WTC11 (cell line): Measurements from ENCODE around the gene VEZF1. TPM values are rescaled to one million over a fixed set of nuclear protein-coding genes. Genes with fewer than 3 reads are reported as not detected.

Experiments
- ATAC-seq: fragments of 200-7000 bp; cut with Tn5 transposase; 2 replicates; pipeline ENCODE4 v1.10.0; 2021; ENCODE audit warnings: mild to moderate bottlenecking, moderate library complexity
- CTCF ChIA-PET: fragments of 300-600 bp; sonication (Branson Sonifier 250); formaldehyde crosslinking; loops from one replicate; lab custom pipeline; 2021; ENCODE audit warnings: antibody characterized with exemption; lab: Charles Lee
- POLR2A ChIA-PET: fragments of 350-600 bp; sonication (Branson Sonifier 250); formaldehyde crosslinking; loops from one replicate; lab custom pipeline; 2021; ENCODE audit warnings: antibody characterized with exemption; lab: Charles Lee
- DNase-seq: peaks from one replicate; pipeline ENCODE4 v3.0.0; 2021; ENCODE audit warnings: low spot score
- H3K27ac Mint-ChIP-seq: 2 replicates; pipeline ENCODE4 v1.8.0; 2021; ENCODE audit warnings: mixed read lengths
- H3K27me3 Mint-ChIP-seq: 2 replicates; pipeline ENCODE4 v1.8.0; 2021; ENCODE audit warnings: low read depth, mild to moderate bottlenecking, moderate library complexity, mixed read lengths
- H3K36me3 Mint-ChIP-seq: 2 replicates; pipeline ENCODE4 v1.8.0; 2021; ENCODE audit warnings: mixed read lengths
- H3K4me1 Mint-ChIP-seq: 2 replicates; pipeline ENCODE4 v1.8.0; 2022; ENCODE audit warnings: mixed read lengths
- H3K4me3 Mint-ChIP-seq: 2 replicates; pipeline ENCODE4 v1.8.0; 2021; ENCODE audit warnings: mild to moderate bottlenecking, moderate library complexity, mixed read lengths
- H3K9me3 Mint-ChIP-seq: 2 replicates; pipeline ENCODE4 v1.8.0; 2021; ENCODE audit warnings: mixed read lengths
- ATF3 ChIP-seq: sonication (generic); formaldehyde crosslinking; conservative IDR thresholded peaks from 2 replicates; pipeline ENCODE4 v1.8.1; 2022; ENCODE audit warnings: mild to moderate bottlenecking, missing genetic modification reagents
- ATF6 ChIP-seq: sonication (generic); formaldehyde crosslinking; IDR thresholded peaks from 2 replicates; pipeline ENCODE4 v1.8.1; 2023; ENCODE audit warnings: mild to moderate bottlenecking, missing genetic modification reagents
- CDX4 ChIP-seq: fragments of 250-450 bp; sonication (Bioruptor Pico); IDR thresholded peaks from 2 replicates; pipeline ENCODE4 v1.9.0; 2021; ENCODE audit warnings: moderate library complexity, mild to moderate bottlenecking, inconsistent platforms, borderline replicate concordance
- E2F5 ChIP-seq: sonication (generic); formaldehyde crosslinking; IDR thresholded peaks from 2 replicates; pipeline ENCODE4 v1.8.1; 2022; ENCODE audit warnings: mild to moderate bottlenecking, moderate library complexity, missing genetic modification reagents
- EMX1 ChIP-seq: fragments of 250-450 bp; sonication (Bioruptor Pico); IDR thresholded peaks from 2 replicates; pipeline ENCODE4 v1.8.0; 2021; ENCODE audit warnings: mild to moderate bottlenecking
- FOXP1 ChIP-seq: sonication (generic); formaldehyde crosslinking; IDR thresholded peaks from 2 replicates; pipeline ENCODE4 v1.8.0; 2022; ENCODE audit warnings: missing genetic modification reagents, mild to moderate bottlenecking, moderate library complexity, borderline replicate concordance
- GABPB1 ChIP-seq: sonication (generic); formaldehyde crosslinking; IDR thresholded peaks from 2 replicates; pipeline ENCODE4 v1.8.1; 2023; ENCODE audit warnings: mild to moderate bottlenecking, missing genetic modification reagents
- IRF1 ChIP-seq: sonication (generic); formaldehyde crosslinking; IDR thresholded peaks from 2 replicates; pipeline ENCODE4 v1.8.0; 2023; ENCODE audit warnings: missing genetic modification reagents
- MXD4 ChIP-seq: fragments of 250-450 bp; sonication (Bioruptor Pico); IDR thresholded peaks from 2 replicates; pipeline ENCODE4 v1.8.0; 2021; ENCODE audit warnings: mild to moderate bottlenecking, moderate library complexity, borderline replicate concordance
- NFATC4 ChIP-seq: fragments of 250-450 bp; sonication (Bioruptor Pico); IDR thresholded peaks from 2 replicates; pipeline ENCODE4 v1.9.0; 2021; ENCODE audit warnings: mild to moderate bottlenecking
- PRDM15 ChIP-seq: sonication (generic); formaldehyde crosslinking; IDR thresholded peaks from 2 replicates; pipeline ENCODE4 v1.8.0; 2022; ENCODE audit warnings: missing genetic modification reagents
- PRRX2 ChIP-seq: fragments of 250-450 bp; sonication (Bioruptor Pico); IDR thresholded peaks from 2 replicates; pipeline ENCODE4 v1.8.0; 2021; ENCODE audit warnings: mild to moderate bottlenecking
- RELA ChIP-seq: sonication (generic); formaldehyde crosslinking; IDR thresholded peaks from 2 replicates; pipeline ENCODE4 v1.8.1; 2022; ENCODE audit warnings: missing genetic modification reagents, mild to moderate bottlenecking, borderline replicate concordance
- ZBTB43 ChIP-seq: sonication (generic); formaldehyde crosslinking; IDR thresholded peaks from 2 replicates; pipeline ENCODE4 v1.8.1; 2023; ENCODE audit warnings: mild to moderate bottlenecking, missing genetic modification reagents
- ZNF121 ChIP-seq: sonication (generic); formaldehyde crosslinking; IDR thresholded peaks from 2 replicates; pipeline ENCODE4 v1.8.0; 2023; ENCODE audit warnings: missing genetic modification reagents
- ZNF138 ChIP-seq: sonication (generic); formaldehyde crosslinking; conservative IDR thresholded peaks from 2 replicates; pipeline ENCODE4 v1.8.1; 2022; ENCODE audit warnings: mild to moderate bottlenecking, moderate library complexity, missing genetic modification reagents
- ZNF219 ChIP-seq: sonication (generic); formaldehyde crosslinking; IDR thresholded peaks from 2 replicates; pipeline ENCODE4 v1.8.0; 2023; ENCODE audit warnings: missing genetic modification reagents, mild to moderate bottlenecking, borderline replicate concordance
- ZNF232 ChIP-seq: sonication (generic); formaldehyde crosslinking; IDR thresholded peaks from 2 replicates; pipeline ENCODE4 v1.8.0; 2022; ENCODE audit warnings: mild to moderate bottlenecking, missing genetic modification reagents
- ZNF317 ChIP-seq: sonication (generic); formaldehyde crosslinking; IDR thresholded peaks from 2 replicates; pipeline ENCODE4 v1.8.1; 2023; ENCODE audit warnings: low read depth, mild to moderate bottlenecking, moderate library complexity, missing genetic modification reagents, borderline replicate concordance
- ZNF396 ChIP-seq: fragments of 250-450 bp; sonication (Bioruptor Pico); IDR thresholded peaks from 2 replicates; pipeline ENCODE4 v1.8.0; 2021; ENCODE audit warnings: mild to moderate bottlenecking, moderate library complexity, borderline replicate concordance
- ZNF423 ChIP-seq: fragments of 250-450 bp; sonication (Bioruptor Pico); IDR thresholded peaks from 2 replicates; pipeline ENCODE4 v2.1.2; 2022; ENCODE audit warnings: mild to moderate bottlenecking, moderate library complexity
- ZSCAN18 ChIP-seq: fragments of 250-450 bp; sonication (Bioruptor Pico); IDR thresholded peaks from 2 replicates; pipeline ENCODE4 v2.1.2; 2022; ENCODE audit warnings: mild to moderate bottlenecking, moderate library complexity
- total RNA-seq: library from RNA; stranded (reverse); gene quantifications from 3 replicates; pipeline ENCODE4 v1.2.3, GENCODE V29; 2021

Gene VEZF1
- total RNA-seq, 1 experiment from 2014 or later: 43.3 TPM

GRCh38 chr17:57971572-57971971 is 16.5 kb downstream of the VEZF1 start (continued):
- TF ChIP-seq CDX4 (CRISPR knock-in tag): no peak
- no peak for TF ChIP-seq ZNF423
- no peak for TF ChIP-seq ZNF232 (CRISPR knock-in tag)
- TF ChIP-seq PRRX2 (CRISPR knock-in tag): no peak
- no peak for TF ChIP-seq ZNF219 (CRISPR knock-in tag)
- TF ChIP-seq RELA (CRISPR knock-in tag): no peak
- no peak for TF ChIP-seq NFATC4 (CRISPR knock-in tag)

GRCh38 chr17:57970710-57971109 is 17.3 kb downstream of the VEZF1 start:
- no peak for TF ChIP-seq E2F5 (CRISPR knock-in tag)
- TF ChIP-seq FOXP1: no peak
- ChIA-PET CTCF (interaction anchor here (0.8 to 1.4 kb wide), 5 partner anchors 15 to 78 kb away, joined by 3 to 5 read pairs (median 3); no protein-coding TSS in a partner anchor), POLR2A (interaction anchor here (0.7 kb wide), 1 partner anchor 187 kb away, joined by 3 read pairs; no protein-coding TSS in a partner anchor)
- Mint-ChIP-seq H3K4me1 (peaks cover 8% of the 10 kb centered on the region), H3K4me3 (no peak overlapping the region), H3K9me3 (0 out of 2 replicates have a peak, but pooled peaks cover 4% of the 10 kb centered on the region), H3K27me3 (no peaks in the 10 kb centered on the region; the same call in 1 of the 2 replicates), H3K27ac (no peak overlapping the region; the same call in none of the 2 replicates), H3K36me3 (peaks cover 21% of the 10 kb centered on the region)
- no peak for ATAC-seq
- DNase-seq: no peak

- ATAC-seq: no peak
- ChIA-PET CTCF (interaction anchor here (0.6 to 1.7 kb wide), 4 partner anchors 31 to 108 kb away, joined by 3 to 11 read pairs (median 4); no protein-coding TSS in a partner anchor), POLR2A (interaction anchor here (0.9 to 1.0 kb wide), 2 partner anchors 18 to 64 kb away, joined by 3 read pairs; no protein-coding TSS in a partner anchor)
- peaks cover 4% of the 10 kb centered on the region for H3K36me3 Mint-ChIP-seq
- 0 out of 2 replicates have a peak, but pooled peaks cover 4% of the 10 kb centered on the region for H3K9me3 Mint-ChIP-seq
- no peak overlapping the region for H3K4me3 Mint-ChIP-seq
- peaks cover 8% of the 10 kb centered on the region for H3K4me1 Mint-ChIP-seq
- H3K27me3 Mint-ChIP-seq: no peaks in the 10 kb centered on the region; the same call in 1 of the 2 replicates
- H3K27ac Mint-ChIP-seq: 0 out of 2 replicates have a peak overlapping the region, but pooled peaks have one; percentile 34
- DNase-seq: no peak
- TF ChIP-seq ZSCAN18 (CRISPR knock-in tag) (no peak), ZNF232 (CRISPR knock-in tag) (no peak), ZNF138 (CRISPR knock-in tag) (no peak), PRDM15 (no peak), IRF1 (CRISPR knock-in tag) (no peak), ZNF396 (CRISPR knock-in tag) (no peak), ZNF121 (CRISPR knock-in tag) (no peak), GABPB1 (CRISPR knock-in tag) (no peak), EMX1 (CRISPR knock-in tag) (no peak), ATF6 (no peak), ZBTB43 (no peak), ATF3 (CRISPR knock-in tag) (no peak), ZNF317 (no peak), MXD4 (no peak)
Measured at GRCh38 chr17:57968456-57968855, 19.6 kb downstream of the VEZF1 start.
